NT2/D1 (cell line): ENCODE measurements around the gene KIFC3.
A peak's percentile ranks its signal among the peaks of the same experiment; 100 is the strongest.

Experiments
- DNase-seq: peaks from one replicate; pipeline ENCODE4 v3.0.0-alpha.2; 2011; ENCODE audit warnings: low read depth, low spot score
- H3K27me3 ChIP-seq: 2 replicates; pipeline ENCODE4 v1.6.0; 2011; ENCODE audit warnings: mild to moderate bottlenecking; ENCODE audit not compliant: insufficient read length, insufficient read depth
- H3K36me3 ChIP-seq: 2 replicates; pipeline ENCODE4 v1.6.1; 2011; ENCODE audit warnings: mild to moderate bottlenecking, low read length, mixed read lengths; ENCODE audit not compliant: insufficient read depth, insufficient read length
- H3K4me1 ChIP-seq: 2 replicates; pipeline ENCODE4 v1.5.1; 2011; ENCODE audit not compliant: insufficient read depth, insufficient read length
- H3K4me3 ChIP-seq: 2 replicates; pipeline ENCODE4 v1.5.1; 2011; ENCODE audit warnings: low read depth; ENCODE audit not compliant: insufficient read length
- H3K9ac ChIP-seq: 2 replicates; pipeline ENCODE4 v1.6.0; 2011; ENCODE audit warnings: low read depth; ENCODE audit not compliant: insufficient read length
- H3K9me3 ChIP-seq: 2 replicates; pipeline ENCODE4 v1.5.1; 2011; ENCODE audit warnings: mild to moderate bottlenecking, low read length; ENCODE audit not compliant: insufficient read depth
- SUZ12 ChIP-seq: IDR thresholded peaks from 2 replicates; pipeline ENCODE4 v1.6.1; 2011; ENCODE audit not compliant: insufficient read length, insufficient read depth; ENCODE audit errors: extremely low read depth
- YY1 ChIP-seq: IDR thresholded peaks from 2 replicates; pipeline ENCODE4 v1.6.1; 2011; ENCODE audit not compliant: insufficient read length, insufficient read depth
- ZNF274 ChIP-seq: IDR thresholded peaks from 2 replicates; pipeline ENCODE4 v1.6.1; 2011; ENCODE audit warnings: mild to moderate bottlenecking, low read depth, low read length

Gene KIFC3

DNA sequence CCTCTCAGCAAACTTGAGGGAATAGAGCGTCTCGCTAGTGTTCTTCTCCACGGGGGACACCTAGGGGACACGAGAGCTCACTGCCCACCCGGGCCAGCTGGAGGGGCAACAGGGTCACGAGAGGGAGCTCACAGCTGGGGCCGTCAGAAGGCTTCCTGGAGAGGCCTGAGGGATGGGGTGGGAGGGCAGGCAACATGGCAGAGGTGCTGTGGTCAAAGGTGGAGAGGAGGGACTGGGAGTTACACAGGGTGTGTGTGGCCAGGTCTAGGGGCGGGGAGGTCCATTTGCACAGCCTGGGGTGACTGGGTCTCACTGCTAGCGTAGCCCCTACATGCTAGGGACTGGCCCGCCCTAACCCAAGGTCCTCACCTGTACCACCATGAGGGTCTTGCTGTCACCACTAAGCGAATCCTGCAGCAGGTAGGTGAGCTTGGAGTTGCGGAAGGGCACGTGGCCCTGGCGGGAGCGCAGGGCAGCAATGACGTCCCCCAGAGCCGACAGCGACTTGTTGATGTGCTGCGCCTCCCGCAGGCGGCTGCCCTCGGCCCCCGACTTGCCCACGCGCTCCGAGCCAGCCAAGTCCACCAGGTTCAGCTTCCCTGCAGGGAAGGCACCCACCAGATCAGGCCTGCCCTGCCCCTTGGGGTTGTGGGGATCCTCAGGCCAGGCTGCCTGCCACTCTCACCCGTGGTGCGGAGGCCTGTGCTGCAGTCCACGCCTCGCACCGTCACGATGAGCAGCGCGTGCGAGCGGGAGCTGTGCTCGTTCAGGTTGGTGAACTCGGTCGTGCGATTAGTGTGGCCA is 41.7 kb downstream of the KIFC3 start:
- Histone ChIP-seq H3K4me3 (no peak overlapping the region), H3K9ac (peak overlapping the region; percentile 16), H3K36me3 (peaks cover 81% of the 10 kb centered on the region), H3K27me3 (no peaks in the 10 kb centered on the region), H3K4me1 (peaks cover 45% of the 10 kb centered on the region), H3K9me3 (no peaks in the 10 kb centered on the region)
- TF ChIP-seq YY1 = no peak
- no peak for TF ChIP-seq ZNF274
- no peak for TF ChIP-seq SUZ12
- no peak for DNase-seq

DNA sequence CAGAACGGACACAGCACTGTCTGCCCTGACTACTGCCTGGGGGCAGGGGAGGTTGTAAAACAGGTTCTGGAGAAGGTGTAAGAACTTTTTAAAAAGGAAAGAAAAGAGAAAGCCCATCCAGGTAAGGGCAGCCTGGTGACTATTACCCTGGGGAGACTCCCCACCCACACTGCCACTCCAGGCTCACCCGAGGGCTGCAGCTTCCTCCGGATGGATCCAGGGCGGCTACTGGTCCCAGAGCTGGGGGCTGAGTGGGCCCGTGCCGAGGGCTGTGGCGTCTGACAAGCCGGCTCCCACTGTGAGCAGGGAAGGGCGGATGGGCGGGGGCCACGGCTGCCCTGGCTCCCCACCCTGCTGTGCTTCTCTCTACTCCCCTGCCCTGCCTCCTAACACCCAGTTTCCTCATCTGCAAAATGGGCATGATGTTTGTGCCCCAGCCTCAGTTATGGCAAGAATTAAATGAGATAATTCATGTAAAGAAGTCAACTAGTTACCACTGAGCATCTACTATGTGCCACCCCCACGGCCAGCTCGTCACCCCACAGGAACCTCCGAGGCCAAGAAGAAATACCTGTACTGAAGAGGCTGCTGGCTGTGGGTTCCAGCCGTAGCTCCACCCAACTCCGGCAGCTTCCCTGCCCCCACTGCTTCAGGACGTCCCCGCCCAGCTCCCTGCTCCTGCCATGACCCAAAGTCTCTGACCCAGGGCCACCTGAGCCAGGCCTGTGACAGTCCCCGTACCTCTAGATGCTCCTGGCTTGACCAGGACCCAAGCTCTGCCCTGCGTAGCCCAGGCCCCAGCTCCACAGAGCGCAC is 42.5 kb downstream of the KIFC3 start:
- Histone ChIP-seq H3K9ac (peak overlapping the region; percentile 16), H3K27me3 (no peaks in the 10 kb centered on the region), H3K4me3 (no peak overlapping the region), H3K4me1 (peaks cover 42% of the 10 kb centered on the region), H3K9me3 (no peaks in the 10 kb centered on the region), H3K36me3 (peaks cover 85% of the 10 kb centered on the region)
- TF ChIP-seq YY1 (no peak), ZNF274 (no peak), SUZ12 (no peak)
- DNase-seq = no peak

DNA sequence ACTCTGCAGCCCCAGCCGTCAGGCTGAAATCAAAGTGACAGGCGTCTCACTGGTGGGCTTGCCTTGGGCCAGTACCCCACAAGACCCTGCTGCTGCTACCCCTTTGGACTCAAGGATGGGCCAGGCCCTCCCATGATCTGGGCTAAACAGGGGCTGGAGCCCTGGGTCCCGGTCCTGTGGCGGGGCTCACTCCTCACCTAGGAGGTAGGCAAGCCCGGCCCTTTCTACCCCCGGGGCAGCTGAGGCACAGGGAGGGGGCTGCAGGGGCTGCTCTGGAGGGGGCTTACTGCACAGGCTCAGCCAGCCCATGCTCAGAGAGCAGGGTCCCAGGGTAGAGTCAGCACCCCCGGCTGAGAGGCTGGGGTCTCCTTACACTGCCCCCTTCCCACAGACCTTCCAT is 43.2 kb downstream of the KIFC3 start:
- H3K9me3 ChIP-seq = no peaks in the 10 kb centered on the region
- TF ChIP-seq ZNF274 = no peak
- TF ChIP-seq SUZ12 = no peak
- TF ChIP-seq YY1 = no peak
- DNase-seq = no peak
- no peak overlapping the region for H3K9ac ChIP-seq
- H3K36me3 ChIP-seq = peaks cover 90% of the 10 kb centered on the region
- H3K4me3 ChIP-seq = no peak overlapping the region
- no peaks in the 10 kb centered on the region for H3K27me3 ChIP-seq
- peaks cover 38% of the 10 kb centered on the region for H3K4me1 ChIP-seq

DNA sequence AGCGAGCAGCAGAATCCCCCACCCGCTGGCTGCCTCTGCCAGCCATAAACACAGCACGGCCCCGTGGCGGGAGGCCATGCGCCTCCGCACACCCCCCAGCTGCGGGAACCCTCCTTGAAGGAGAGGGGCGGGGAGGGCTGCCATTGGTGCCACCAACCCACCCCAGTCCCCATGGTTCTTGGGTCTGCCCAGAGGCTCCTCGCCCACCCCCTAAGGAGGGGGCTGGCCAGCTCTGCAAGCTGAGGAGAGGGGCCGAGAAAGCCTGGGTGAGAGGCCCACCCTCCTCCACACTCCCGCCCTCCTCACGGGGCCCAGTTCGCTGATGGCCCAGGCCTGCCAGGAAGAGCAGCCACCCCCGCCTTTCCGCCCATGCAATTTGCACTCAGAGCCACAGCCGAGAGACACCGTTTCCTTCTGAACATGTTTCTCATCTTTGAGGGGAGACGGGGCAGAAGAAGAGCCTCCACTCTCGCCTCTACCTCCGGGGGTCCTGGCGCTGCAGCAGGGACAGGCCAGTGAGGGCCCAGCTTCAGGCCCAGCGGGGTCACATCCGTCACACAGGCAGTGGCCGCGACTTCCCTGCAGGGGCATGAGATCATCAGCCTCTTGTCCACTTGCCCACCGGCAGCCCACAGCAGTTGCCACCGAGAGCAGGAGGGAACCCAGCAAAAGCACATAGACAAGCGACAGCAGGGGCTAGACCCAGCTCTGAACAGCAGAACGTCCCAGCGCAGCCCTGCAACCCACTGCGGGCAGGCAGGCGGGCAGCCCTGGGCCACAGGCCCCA is 43.8 kb downstream of the KIFC3 start:
- H3K36me3 ChIP-seq = peaks cover 91% of the 10 kb centered on the region
- no peak for DNase-seq
- peak overlapping the region; percentile 18 for H3K9ac ChIP-seq
- H3K4me3 ChIP-seq = no peak overlapping the region
- no peaks in the 10 kb centered on the region for H3K9me3 ChIP-seq
- H3K4me1 ChIP-seq = peaks cover 38% of the 10 kb centered on the region
- no peaks in the 10 kb centered on the region for H3K27me3 ChIP-seq
- TF ChIP-seq ZNF274 = no peak
- TF ChIP-seq YY1 = no peak
- no peak for TF ChIP-seq SUZ12

DNA sequence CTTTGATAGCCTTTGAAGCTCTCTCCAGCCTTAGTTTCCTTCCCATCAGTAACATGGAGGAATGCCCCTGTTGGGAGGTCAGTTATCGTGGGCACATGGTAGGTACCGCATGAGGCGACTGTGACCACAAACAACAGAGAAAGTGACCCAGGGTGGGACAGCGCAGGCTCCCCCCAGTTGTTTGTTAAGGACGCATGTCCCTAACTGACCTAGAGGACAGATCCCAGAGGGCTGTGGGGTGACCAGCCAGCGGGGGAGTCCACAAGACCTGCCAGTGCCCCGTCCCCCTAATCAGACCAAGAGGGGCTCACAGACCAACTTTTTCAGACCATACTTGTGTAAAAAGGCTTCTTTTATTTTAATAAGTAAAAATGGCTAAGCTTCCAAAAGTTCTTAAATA is 44.4 kb downstream of the KIFC3 start:
- Histone ChIP-seq H3K9me3 (no peaks in the 10 kb centered on the region), H3K4me1 (peaks cover 38% of the 10 kb centered on the region), H3K9ac (peak overlapping the region; percentile 17), H3K36me3 (peaks cover 95% of the 10 kb centered on the region), H3K27me3 (no peaks in the 10 kb centered on the region), H3K4me3 (no peak overlapping the region)
- TF ChIP-seq ZNF274 (no peak), SUZ12 (no peak), YY1 (no peak)
- DNase-seq = no peak

DNA sequence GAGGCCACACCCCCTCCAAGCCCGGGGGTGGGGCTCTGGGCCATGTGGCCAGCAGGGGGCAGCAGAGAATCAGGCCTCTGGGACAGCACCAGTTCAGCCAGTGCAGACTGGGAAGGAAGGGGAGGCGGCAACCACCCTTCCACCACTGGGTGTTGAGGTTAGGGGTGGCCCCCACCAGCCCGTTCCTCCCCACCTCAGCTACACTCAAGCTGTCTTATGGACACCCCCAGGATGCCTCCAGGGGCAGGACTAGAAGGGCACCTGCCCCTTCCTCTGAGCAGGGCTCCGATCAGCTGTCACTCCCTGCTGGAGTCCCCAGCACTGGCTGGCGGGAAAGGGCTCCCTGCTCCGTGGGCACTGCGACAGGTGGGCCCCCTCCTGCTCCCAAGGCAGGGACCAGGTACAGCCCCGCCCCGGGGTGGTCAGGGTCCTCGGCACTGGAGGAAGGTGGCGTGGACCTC is 44.9 kb downstream of the KIFC3 start:
- no peaks in the 10 kb centered on the region for H3K9me3 ChIP-seq
- H3K4me1 ChIP-seq = peaks cover 39% of the 10 kb centered on the region
- H3K27me3 ChIP-seq = no peaks in the 10 kb centered on the region
- H3K36me3 ChIP-seq = peaks cover 96% of the 10 kb centered on the region
- no peak for DNase-seq
- H3K9ac ChIP-seq = peak overlapping the region; percentile 17
- H3K4me3 ChIP-seq = no peak overlapping the region
- TF ChIP-seq YY1 (no peak), ZNF274 (no peak), SUZ12 (no peak)
